CD4-positive, CD25-positive, alpha-beta regulatory T cell (primary cell): ENCODE data around the gene KCNQ1. TPM values are rescaled to one million over a fixed set of nuclear protein-coding genes. Genes with fewer than 3 reads are reported as not detected.
A peak's percentile ranks its signal among the peaks of the same experiment; 100 is the strongest.

ENCODE experiments used
- ATAC-seq, 2 donors: fragments of 150-1000 bp; cut with Tn5 transposase; one replicate each; pipeline ENCODE4 v1.10.0; 2021; ENCODE audit warnings: low read depth in 2 of 2, moderate number of reproducible peaks in 2 of 2, moderate library complexity in 1 of 2
- DNase-seq, 3 donors: peaks; one replicate each; pipeline versions ENCODE4 v3.0.0 to v3.0.0-alpha.2; 2012 to 2022; ENCODE audit warnings: mixed read lengths in 1 of 3
- H3K27ac ChIP-seq: one replicate; pipeline ENCODE4 v1.7.0; 2013; ENCODE audit warnings: mild to moderate bottlenecking, low read length; ENCODE audit not compliant: insufficient read depth, poor library complexity, severe bottlenecking
- H3K27me3 ChIP-seq: one replicate; pipeline ENCODE4 v1.7.0; 2013; ENCODE audit warnings: low read length; ENCODE audit not compliant: control insufficient read depth, insufficient read depth
- H3K36me3 ChIP-seq: one replicate; pipeline ENCODE4 v1.7.0; 2013; ENCODE audit warnings: mild to moderate bottlenecking, low read length, moderate library complexity; ENCODE audit not compliant: control insufficient read depth, insufficient read depth
- H3K4me1 ChIP-seq: 2 replicates; pipeline ENCODE4 v1.7.0; 2013; ENCODE audit warnings: mild to moderate bottlenecking, low read length; ENCODE audit not compliant: insufficient read depth, control insufficient read depth, poor library complexity, severe bottlenecking
- H3K4me3 ChIP-seq: one replicate; pipeline ENCODE4 v1.7.0; 2013; ENCODE audit warnings: low read depth, mild to moderate bottlenecking, low read length, moderate library complexity
- H3K9me3 ChIP-seq, 2 experiments: 1 replicate in 1 of 2; 2 replicates in 1 of 2; pipeline ENCODE4 v1.7.0; 2013; ENCODE audit warnings: low read length in 2 of 2, mild to moderate bottlenecking in 1 of 2, moderate library complexity in 1 of 2; ENCODE audit not compliant: control insufficient read depth in 2 of 2
- H3K27ac Mint-ChIP-seq, 3 donors: one replicate each; pipeline ENCODE4 v1.8.0; 2020 to 2022; ENCODE audit warnings: mild to moderate bottlenecking in 3 of 3, mixed read lengths in 3 of 3, moderate library complexity in 2 of 3
- H3K27me3 Mint-ChIP-seq: one replicate; pipeline ENCODE4 v1.8.0; 2022; ENCODE audit warnings: mild to moderate bottlenecking, mixed read lengths
- H3K36me3 Mint-ChIP-seq: one replicate; pipeline ENCODE4 v1.8.0; 2020; ENCODE audit warnings: mixed read lengths
- H3K4me1 Mint-ChIP-seq, 4 donors: one replicate each; pipeline ENCODE4 v1.8.0; 2020 to 2022; ENCODE audit warnings: mixed read lengths in 4 of 4, mild to moderate bottlenecking in 1 of 4
- H3K4me3 Mint-ChIP-seq, 4 donors: one replicate each; pipeline ENCODE4 v1.8.0; 2020 to 2022; ENCODE audit warnings: mild to moderate bottlenecking in 4 of 4, mixed read lengths in 4 of 4, moderate library complexity in 3 of 4
- H3K9me3 Mint-ChIP-seq, 7 donors: one replicate each; pipeline ENCODE4 v1.8.0; 2020 to 2022; ENCODE audit warnings: mixed read lengths in 7 of 7, mild to moderate bottlenecking in 3 of 7, moderate library complexity in 2 of 7
- polyA plus RNA-seq, 4 donors: library from polyadenylated mRNA; unstranded; fragments of 300-500 nt; fragmentation: Illumina TruSeq; gene quantifications; one replicate each; pipeline ENCODE4 v1.2.3, GENCODE V29; 2021
- total RNA-seq: library from RNA; stranded (reverse); gene quantifications from one replicate; pipeline ENCODE4 v1.2.3, GENCODE V29; 2022

KCNQ1 gene
- total and polyA plus RNA-seq, 5 donors from 2014 or later = 5.5 to 13.4 (median 6.8) TPM

- Mint-ChIP-seq H3K9me3 (no peaks in the 10 kb centered on the region), H3K27me3 (peaks cover 4% of the 10 kb centered on the region), H3K4me3 (peak within 1 kb of the TSS; percentile 80 to 85 (median 82)), H3K36me3 (peaks cover 4% of the 10 kb centered on the region), H3K4me1 (peaks cover 0 to 14% (median 6%) of the 10 kb centered on the region in 4 donors), H3K27ac (peak within 1 kb of the TSS; percentile 25 to 60 (median 26))
- DNase-seq (peak; percentile 80 to 93 (median 89)), ATAC-seq (peak; percentile 95 to 96)
- no peaks in the 10 kb centered on the region for H3K27me3 ChIP-seq
- H3K36me3 ChIP-seq = no peaks in the 10 kb centered on the region
- peak within 1 kb of the TSS; percentile 50 for H3K4me3 ChIP-seq
- H3K27ac ChIP-seq = peak within 1 kb of the TSS; percentile 29
- no peaks in the 10 kb centered on the region for H3K9me3 ChIP-seq
- peaks cover 11% of the 10 kb centered on the region for H3K4me1 ChIP-seq
Measured at GRCh38 chr11:2699531-2700414, 255.0 kb downstream of the KCNQ1 start, which contains the start of gene KCNQ1OT1. KCNQ1OT1 (minus strand) TSS chr11:2699994.

GRCh38 chr11:2700415-2701211, 255.8 kb downstream of the KCNQ1 start:
- H3K4me1 Mint-ChIP-seq = peaks cover 0 to 14% (median 6%) of the 10 kb centered on the region in 4 donors
- H3K27me3 Mint-ChIP-seq = peaks cover 4% of the 10 kb centered on the region
- no peak overlapping the region for H3K4me3 ChIP-seq
- H3K27me3 ChIP-seq = no peaks in the 10 kb centered on the region
- DNase-seq (peak in 2 of 3 donors; percentile 12 to 31), ATAC-seq (no peak)
- peak overlapping the region; percentile 68 to 85 (median 81) for H3K4me3 Mint-ChIP-seq
- peaks cover 11% of the 10 kb centered on the region for H3K4me1 ChIP-seq
- no peaks in the 10 kb centered on the region for H3K9me3 ChIP-seq
- H3K36me3 ChIP-seq = no peaks in the 10 kb centered on the region
- peaks cover 4% of the 10 kb centered on the region for H3K36me3 Mint-ChIP-seq
- H3K27ac Mint-ChIP-seq = peak overlapping the region in 2 of 3 donors; percentile 23 to 26
- H3K27ac ChIP-seq = peak overlapping the region; percentile 29
- H3K9me3 Mint-ChIP-seq = peaks cover 0 to 1% (median 0%) of the 10 kb centered on the region in 7 donors

DNA sequence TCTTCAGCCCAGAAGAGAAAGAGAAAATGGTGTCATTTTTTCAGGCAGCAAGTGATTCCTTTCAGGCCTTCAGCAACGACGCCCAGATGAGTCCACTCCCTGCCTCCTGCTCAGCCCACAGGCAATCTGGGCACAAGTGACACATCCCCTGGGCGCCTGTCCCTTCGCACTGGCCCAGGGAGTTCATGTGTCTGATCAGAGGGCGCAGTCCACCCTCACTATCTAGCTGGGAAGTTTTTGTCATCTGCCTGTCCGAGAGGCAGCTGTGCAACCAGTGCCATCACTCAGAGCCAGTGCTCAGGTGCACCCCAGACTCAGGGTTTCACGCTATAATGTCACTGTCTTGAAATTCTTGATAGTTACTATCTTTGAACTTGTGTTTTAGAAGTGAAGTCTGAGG, 256.4 kb downstream of the KCNQ1 start:
- Histone ChIP-seq H3K27me3 (no peaks in the 10 kb centered on the region), H3K9me3 (no peaks in the 10 kb centered on the region), H3K27ac (no peak overlapping the region), H3K4me1 (peaks cover 11% of the 10 kb centered on the region), H3K4me3 (no peak overlapping the region), H3K36me3 (no peaks in the 10 kb centered on the region)
- H3K36me3 Mint-ChIP-seq = peaks cover 7% of the 10 kb centered on the region
- peaks cover 0 to 2% (median 0%) of the 10 kb centered on the region in 7 donors for H3K9me3 Mint-ChIP-seq
- H3K4me1 Mint-ChIP-seq = peaks cover 0 to 14% (median 6%) of the 10 kb centered on the region in 4 donors
- DNase-seq (no peak), ATAC-seq (no peak)
- peak overlapping the region in 1 of 3 donors; percentile 23 for H3K27ac Mint-ChIP-seq
- peak overlapping the region; percentile 68 to 73 (median 69) for H3K4me3 Mint-ChIP-seq
- peaks cover 4% of the 10 kb centered on the region for H3K27me3 Mint-ChIP-seq

GRCh38 chr11:2701898-2702434, 257.2 kb downstream of the KCNQ1 start:
- no peaks in the 10 kb centered on the region for H3K36me3 ChIP-seq
- H3K27ac ChIP-seq = no peak overlapping the region
- DNase-seq (no peak), ATAC-seq (no peak)
- no peak overlapping the region for H3K4me3 ChIP-seq
- H3K36me3 Mint-ChIP-seq = peaks cover 7% of the 10 kb centered on the region
- no peak overlapping the region for H3K27ac Mint-ChIP-seq
- peaks cover 4% of the 10 kb centered on the region for H3K27me3 Mint-ChIP-seq
- no peaks in the 10 kb centered on the region for H3K27me3 ChIP-seq
- peaks cover 11% of the 10 kb centered on the region for H3K4me1 ChIP-seq
- H3K9me3 ChIP-seq = no peaks in the 10 kb centered on the region
- H3K9me3 Mint-ChIP-seq = peaks cover 0 to 5% (median 0%) of the 10 kb centered on the region in 7 donors
- H3K4me3 Mint-ChIP-seq = peak overlapping the region in 3 of 4 donors; percentile 69 to 73 (median 69)
- peaks cover 0 to 11% (median 3%) of the 10 kb centered on the region in 4 donors for H3K4me1 Mint-ChIP-seq

DNA sequence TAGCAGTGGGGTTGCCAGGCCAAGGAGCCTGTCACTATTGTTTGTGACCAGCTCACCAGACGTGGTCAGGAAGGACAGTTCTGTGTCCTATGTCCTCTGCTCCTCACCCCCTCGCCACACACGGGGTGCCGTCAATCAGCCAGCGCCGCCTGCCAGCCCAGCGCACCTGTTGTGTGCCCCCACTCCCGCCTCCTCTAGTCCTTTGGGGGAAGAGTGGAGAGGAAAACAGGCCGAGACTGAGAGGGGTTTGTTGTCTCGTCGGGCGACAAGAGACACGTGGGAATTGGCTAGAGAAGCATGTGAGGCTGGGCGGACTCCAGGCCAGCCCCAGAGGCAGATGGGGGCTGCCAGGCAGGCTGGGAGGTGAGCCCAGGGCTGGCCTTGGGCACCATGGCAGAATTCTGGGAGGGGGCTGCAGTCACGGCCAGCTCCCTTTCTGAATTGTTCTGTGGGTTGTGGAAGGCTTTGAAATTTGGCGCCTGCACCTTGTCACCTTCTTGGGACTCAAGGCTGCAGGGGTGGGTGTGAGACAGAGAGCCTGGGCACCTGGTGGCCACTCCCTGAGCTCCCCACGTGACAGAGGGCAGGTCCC, 258.1 kb downstream of the KCNQ1 start:
- DNase-seq (no peak), ATAC-seq (no peak)
- Mint-ChIP-seq H3K27me3 (peaks cover 4% of the 10 kb centered on the region), H3K27ac (no peak overlapping the region), H3K4me1 (peaks cover 0 to 11% (median 2%) of the 10 kb centered on the region in 4 donors), H3K9me3 (peaks cover 0 to 5% (median 0%) of the 10 kb centered on the region in 7 donors), H3K4me3 (peak overlapping the region in 2 of 4 donors; percentile 62 to 69), H3K36me3 (peaks cover 7% of the 10 kb centered on the region)
- Histone ChIP-seq H3K36me3 (no peaks in the 10 kb centered on the region), H3K4me1 (peaks cover 11% of the 10 kb centered on the region), H3K27ac (no peak overlapping the region), H3K4me3 (no peak overlapping the region), H3K27me3 (no peaks in the 10 kb centered on the region), H3K9me3 (no peaks in the 10 kb centered on the region)

DNA sequence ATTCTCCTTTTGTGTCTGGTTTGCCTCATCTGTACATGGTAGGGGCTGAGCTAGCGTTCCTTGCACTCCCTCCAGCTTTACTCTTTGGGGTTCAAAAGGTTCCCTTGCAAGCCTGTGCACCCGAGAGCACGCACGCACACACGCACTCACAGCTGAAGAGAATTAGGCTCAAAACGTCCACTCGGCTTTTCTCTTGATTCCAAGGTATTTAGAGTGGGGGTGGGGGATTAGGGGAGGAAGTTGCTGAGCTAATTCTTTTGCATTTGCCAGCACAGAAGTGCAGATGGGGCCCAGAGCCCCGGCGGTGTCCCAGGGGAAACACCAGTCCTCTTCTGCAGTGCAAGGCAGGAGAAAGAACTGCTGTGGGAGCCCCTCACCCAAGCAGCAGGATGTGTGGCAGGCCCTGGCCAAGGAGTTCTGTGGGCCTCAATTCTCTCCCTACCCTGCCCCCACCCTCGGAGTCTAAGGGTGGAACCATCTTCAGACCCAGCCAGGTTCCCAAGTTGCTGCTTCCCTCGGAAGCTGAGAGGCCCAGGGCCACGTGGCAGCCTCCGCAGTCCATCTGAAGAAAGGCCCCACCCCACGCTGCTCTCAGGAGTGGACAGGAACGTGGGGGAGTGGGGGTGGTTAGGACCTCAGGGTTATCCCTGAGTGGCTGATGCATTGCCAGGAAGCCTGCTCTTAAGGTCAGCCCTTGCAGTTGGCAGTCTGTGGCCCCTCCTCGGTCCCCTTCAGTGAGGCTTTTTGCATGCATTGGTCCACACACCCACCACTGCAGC, 258.7 kb downstream of the KCNQ1 start:
- no peak overlapping the region for H3K27ac ChIP-seq
- H3K4me1 ChIP-seq = peaks cover 11% of the 10 kb centered on the region
- no peak for DNase-seq
- H3K27me3 ChIP-seq = no peaks in the 10 kb centered on the region
- peaks cover 4% of the 10 kb centered on the region for H3K27me3 Mint-ChIP-seq
- H3K4me1 Mint-ChIP-seq = peaks cover 0 to 5% (median 0%) of the 10 kb centered on the region in 4 donors
- H3K27ac Mint-ChIP-seq = no peak overlapping the region
- no peaks in the 10 kb centered on the region for H3K9me3 ChIP-seq
- ATAC-seq = no peak
- peaks cover 4% of the 10 kb centered on the region for H3K36me3 Mint-ChIP-seq
- H3K4me3 Mint-ChIP-seq = peak overlapping the region in 2 of 4 donors; percentile 19 to 62
- no peaks in the 10 kb centered on the region for H3K36me3 ChIP-seq
- no peak overlapping the region for H3K4me3 ChIP-seq
- H3K9me3 Mint-ChIP-seq = peaks cover 0 to 5% (median 0%) of the 10 kb centered on the region in 7 donors
